M059J (cell line): ENCODE results near the gene ADRA2C. TPM values are rescaled to one million over a fixed set of nuclear protein-coding genes. Genes with fewer than 3 reads are reported as not detected.
A peak's percentile ranks its signal among the peaks of the same experiment; 100 is the strongest.

Source experiments
- DNase-seq: peaks from one replicate; pipeline ENCODE4 v3.0.0-alpha.2; 2012; ENCODE audit warnings: low read depth
- total RNA-seq: library from RNA; depleted of rRNA; stranded (reverse); fragments of >200 nt; shearing (Covaris generic); gene quantifications from 2 replicates; pipeline ENCODE4 v1.2.3, GENCODE V29; 2014; rRNA removed

The ADRA2C gene
- not detected in 2 replicates for total RNA-seq

- DNase-seq = no peak
Measured at GRCh38 chr4:3766036-3766784, at the start of gene ADRA2C. TSS of gene ADRA2C (plus strand) at chr4:3766385. CDS start at chr4:3766607, 222 bp downstream.

- no peak for DNase-seq
Measured at GRCh38 chr4:3716631-3717235, 49.5 kb upstream of the ADRA2C start.

GRCh38 chr4:3717241-3717640, 48.9 kb upstream of the ADRA2C start:
- no peak for DNase-seq

- no peak for DNase-seq
Measured at GRCh38 chr4:3718462-3718861, 47.7 kb upstream of the ADRA2C start.

- no peak for DNase-seq
Measured at GRCh38 chr4:3719191-3719590, 47.0 kb upstream of the ADRA2C start.

- DNase-seq = no peak
Measured at GRCh38 chr4:3719836-3720235, 46.3 kb upstream of the ADRA2C start.

- DNase-seq = no peak
Measured at GRCh38 chr4:3720466-3720865, 45.7 kb upstream of the ADRA2C start.

- no peak for DNase-seq
Measured at GRCh38 chr4:3721186-3721585, 45.0 kb upstream of the ADRA2C start.

- DNase-seq = no peak
Measured at GRCh38 chr4:3721627-3722026, 44.6 kb upstream of the ADRA2C start.

- no peak for DNase-seq
Measured at GRCh38 chr4:3722446-3723231, 43.5 kb upstream of the ADRA2C start.

GRCh38 chr4:3723232-3723642, 42.9 kb upstream of the ADRA2C start:
- no peak for DNase-seq

GRCh38 chr4:3724319-3725231, 41.6 kb upstream of the ADRA2C start:
- DNase-seq = no peak

GRCh38 chr4:3725936-3726870, 40.0 kb upstream of the ADRA2C start:
- peak; percentile 15 for DNase-seq

- no peak for DNase-seq
Measured at GRCh38 chr4:3727847-3728469, 38.2 kb upstream of the ADRA2C start.

GRCh38 chr4:3729188-3729881, 36.9 kb upstream of the ADRA2C start:
- DNase-seq = peak; percentile 43

GRCh38 chr4:3729882-3730226, 36.3 kb upstream of the ADRA2C start:
- DNase-seq = no peak

- no peak for DNase-seq
Measured at GRCh38 chr4:3730422-3731190, 35.6 kb upstream of the ADRA2C start.
